Fibroblast of the conjunctiva (primary cell): ENCODE results near the gene KCNC4.

Source experiments
- DNase-seq: peaks from one replicate; pipeline ENCODE4 v3.0.0-alpha.2; 2010; ENCODE audit warnings: low read depth

Gene KCNC4

GRCh38 chr1:110230381-110231199, 20.5 kb downstream of the KCNC4 start:
- DNase-seq, result no peak

GRCh38 chr1:110233861-110234260, 23.7 kb downstream of the KCNC4 start:
- DNase-seq, result no peak

- DNase-seq, result no peak
These were observed 24.6 kb downstream of the KCNC4 start for GRCh38 chr1:110234691-110235090.

GRCh38 chr1:110235181-110235833, 25.2 kb downstream of the KCNC4 start:
- DNase-seq, result no peak

DNA sequence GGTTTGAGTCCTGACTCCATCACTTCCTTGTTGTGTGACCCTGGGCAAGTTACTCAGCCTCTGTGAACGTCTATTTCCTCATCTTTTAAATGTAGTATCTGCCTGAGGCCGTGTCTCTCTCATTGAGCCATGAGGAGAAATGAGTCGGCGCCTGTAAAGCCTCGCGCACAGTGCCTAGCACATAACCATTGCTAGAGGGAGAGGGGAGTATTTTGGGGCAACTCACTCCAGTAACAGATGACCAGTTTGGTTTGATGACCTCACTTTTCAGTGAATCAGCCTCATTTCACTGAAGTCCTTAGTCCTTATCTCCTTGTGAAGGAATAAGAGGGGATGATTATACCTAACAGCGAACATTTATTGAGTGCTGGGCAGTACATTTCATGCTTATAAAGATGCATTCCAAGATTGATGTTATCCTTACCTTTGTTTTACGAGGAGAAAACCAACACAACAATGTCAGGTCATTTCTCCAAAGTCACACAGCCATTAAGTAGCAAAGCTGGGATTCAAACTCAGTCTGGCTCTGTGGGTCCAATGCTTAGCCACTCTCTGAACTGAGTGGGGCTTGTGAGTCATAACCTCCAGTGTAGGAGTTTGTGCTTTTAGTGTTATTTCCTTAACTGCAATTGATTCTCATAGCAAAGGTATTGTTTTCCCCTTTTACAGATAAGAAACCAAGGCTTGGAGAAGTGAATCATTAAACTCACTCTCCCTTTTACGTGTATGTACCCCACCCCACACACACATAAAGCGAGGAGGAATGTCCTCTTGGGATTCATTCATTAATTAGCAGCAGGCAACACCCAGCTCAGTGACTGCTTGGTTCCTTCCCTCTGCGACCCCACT, 25.9 kb downstream of the KCNC4 start:
- no peak for DNase-seq

DNA sequence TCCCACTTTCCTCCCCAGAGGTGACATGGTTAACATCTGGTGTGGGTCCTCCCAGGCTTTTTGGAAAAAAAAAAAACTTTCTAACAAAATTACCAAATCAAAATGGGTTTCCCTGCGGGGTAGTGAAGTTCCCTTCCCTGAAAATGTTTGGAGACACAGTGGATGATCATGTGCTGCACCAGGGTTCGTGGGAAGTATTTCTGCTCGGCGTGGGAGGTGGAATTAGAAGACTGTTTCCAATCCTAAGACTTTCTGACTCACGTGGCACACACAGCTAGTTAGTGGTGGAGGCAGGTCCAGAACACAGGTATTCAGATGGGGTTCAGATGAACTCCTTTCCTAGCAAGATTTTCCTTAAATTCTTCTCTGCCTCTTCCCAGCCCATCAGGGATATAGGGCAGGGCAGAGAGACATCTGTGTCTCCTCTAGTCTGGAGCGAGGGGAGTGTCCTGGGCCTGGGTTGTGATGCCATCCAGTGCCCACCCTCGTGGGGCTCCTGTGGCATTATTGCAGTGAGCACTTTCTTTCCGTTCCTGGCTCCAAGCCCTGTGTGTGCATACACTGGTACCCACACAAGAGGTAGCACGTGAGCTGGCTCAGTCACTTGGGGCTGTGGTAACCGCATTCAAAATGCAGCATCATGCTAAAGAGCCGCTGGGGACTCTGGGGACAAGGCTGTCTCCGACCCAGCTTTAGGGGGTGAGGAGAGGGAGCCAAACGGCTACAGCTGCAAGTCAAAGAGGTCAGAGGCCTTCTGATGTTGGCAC, 27.5 kb downstream of the KCNC4 start:
- no peak for DNase-seq

DNA sequence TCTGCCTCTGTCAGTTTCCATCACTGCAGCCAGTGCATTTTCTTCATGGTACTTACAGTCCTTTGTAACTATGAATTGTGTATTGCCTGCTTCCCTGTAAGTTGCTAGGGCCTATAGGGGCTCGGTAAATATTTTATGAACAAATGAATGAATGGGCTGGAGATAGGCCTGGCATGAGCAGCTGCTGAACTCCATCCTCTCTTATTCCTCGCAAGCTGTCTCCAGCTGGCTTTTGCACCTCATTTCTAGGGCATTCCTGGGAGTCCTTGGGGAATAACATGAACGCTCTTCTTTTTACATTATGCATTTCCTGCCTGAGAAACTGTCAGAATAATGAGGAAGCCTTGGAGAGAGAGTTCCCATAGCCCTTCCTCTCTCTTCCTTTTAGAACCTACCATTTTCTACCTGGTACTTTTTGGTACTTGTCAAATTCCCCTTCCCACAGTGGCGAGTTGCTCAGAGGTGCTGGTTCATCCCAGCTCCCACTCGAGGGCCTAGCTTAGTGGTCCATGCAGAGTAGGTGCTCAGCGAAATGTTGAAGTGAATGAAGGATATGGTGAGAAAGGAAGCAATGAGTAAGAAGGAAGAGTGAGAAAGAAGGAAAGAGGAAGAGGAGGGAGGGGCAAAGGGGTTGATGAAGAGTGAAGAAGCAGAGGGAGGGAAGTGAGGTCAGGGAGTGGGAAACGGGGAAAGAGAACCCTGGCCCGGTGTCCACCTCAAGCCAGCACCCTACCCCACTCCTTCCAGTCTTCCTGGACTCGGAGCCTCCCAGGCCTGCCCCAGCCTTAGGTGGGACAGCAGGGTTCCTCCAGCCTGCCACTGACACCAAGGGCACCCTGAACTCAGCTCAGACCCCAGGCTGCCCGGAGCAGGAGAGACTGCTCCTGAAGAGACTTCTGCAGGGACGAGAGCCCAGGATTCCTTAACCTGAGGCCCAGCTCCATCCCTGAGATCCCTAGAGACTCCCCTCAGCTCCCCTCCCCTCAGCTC, 29.6 kb downstream of the KCNC4 start:
- no peak for DNase-seq

- DNase-seq, result no peak
These were observed 30.5 kb downstream of the KCNC4 start for GRCh38 chr1:110240476-110241210.

- no peak for DNase-seq
These were observed 31.4 kb downstream of the KCNC4 start for GRCh38 chr1:110241516-110241915.

- DNase-seq, result no peak
These were observed 31.9 kb downstream of the KCNC4 start for GRCh38 chr1:110242062-110242461.

- DNase-seq, result no peak
These were observed 32.6 kb downstream of the KCNC4 start for GRCh38 chr1:110242731-110243130.

- DNase-seq, result no peak
These were observed 33.0 kb downstream of the KCNC4 start for GRCh38 chr1:110243146-110243545.

DNA sequence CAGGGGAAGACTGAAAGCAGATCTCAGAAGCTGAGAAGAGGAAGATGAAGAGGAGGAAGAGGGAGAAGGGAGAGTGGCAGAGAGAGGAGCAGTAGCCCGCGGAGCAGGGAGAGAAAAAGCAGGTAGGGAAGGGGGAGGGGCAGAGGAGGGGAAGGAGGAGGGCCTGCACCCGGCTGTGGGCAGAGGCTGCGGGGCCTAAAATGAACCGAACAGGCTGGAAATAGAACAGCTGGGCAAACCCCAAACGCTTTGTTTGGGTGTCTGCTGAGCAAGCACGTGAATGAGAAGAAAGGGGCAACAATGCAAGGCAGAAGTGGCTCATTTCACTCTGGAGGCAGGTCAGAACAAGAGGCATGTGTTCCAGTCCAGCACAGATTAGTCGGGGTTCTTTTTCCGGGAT, 33.5 kb downstream of the KCNC4 start:
- no peak for DNase-seq

GRCh38 chr1:110245876-110246620, 35.9 kb downstream of the KCNC4 start:
- DNase-seq, result no peak

- no peak for DNase-seq
These were observed 38.6 kb downstream of the KCNC4 start for GRCh38 chr1:110248746-110249145.

- no peak for DNase-seq
These were observed 39.1 kb downstream of the KCNC4 start for GRCh38 chr1:110249256-110249655.

DNA sequence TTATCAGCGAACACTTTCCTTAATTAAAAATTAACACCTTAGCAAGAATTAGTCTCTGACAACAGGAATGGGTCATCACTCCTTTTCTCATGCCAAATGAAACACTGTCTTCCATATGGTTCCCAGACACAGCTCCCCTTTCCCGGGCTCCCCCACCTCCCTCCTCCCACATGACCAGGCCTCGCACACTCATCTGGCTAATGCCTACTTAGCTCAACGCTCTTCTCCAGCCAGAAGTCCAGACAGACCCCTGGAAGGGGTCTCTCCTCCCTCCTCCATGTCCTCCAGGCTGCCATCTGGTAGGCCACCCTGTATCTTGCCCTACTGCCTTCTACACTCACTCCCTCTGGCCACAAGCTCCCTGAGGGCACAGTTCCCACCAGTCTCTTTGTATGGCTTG, 39.9 kb downstream of the KCNC4 start:
- DNase-seq, result no peak

DNA sequence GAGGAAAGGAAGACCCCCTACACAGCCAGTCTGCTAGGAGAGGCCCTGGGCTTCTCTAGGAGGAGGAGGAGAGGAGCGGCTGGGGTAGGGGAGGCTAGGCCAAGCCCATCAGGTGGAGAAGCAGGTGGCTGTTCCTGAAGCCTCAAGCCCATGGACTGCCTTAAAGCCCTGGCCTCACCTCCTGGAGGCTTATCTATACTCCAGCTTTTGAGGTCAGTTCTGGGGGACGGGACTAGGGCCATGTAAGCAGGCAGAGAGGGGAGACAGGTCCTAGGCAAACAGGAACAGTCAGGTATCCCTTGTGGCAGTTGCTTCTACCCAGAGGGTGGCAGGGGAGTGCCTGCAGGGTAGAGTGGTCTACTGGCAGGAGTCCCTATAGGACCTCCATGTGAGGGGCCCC, 40.6 kb downstream of the KCNC4 start:
- DNase-seq, result no peak

- DNase-seq, result no peak
These were observed 43.1 kb downstream of the KCNC4 start for GRCh38 chr1:110253213-110253612.
